G401 (cell line): ENCODE results near the gene GLDC. TPM values are rescaled to one million over a fixed set of nuclear protein-coding genes. Genes with fewer than 3 reads are reported as not detected.
"Not testable (repeated sequence)": the region's sequence is repeated elsewhere in the genome, so short reads cannot be mapped to it uniquely, and the experiment has no call there.

Source experiments
- DNase-seq: peaks from one replicate; pipeline ENCODE4 v3.0.0-alpha.2; 2015; ENCODE audit warnings: low spot score
- in situ Hi-C: cut with HindIII; loops from 2 replicates; pipeline ENCODE4 v1.10.0; 2016; ENCODE audit warnings: low sequenced_read_pairs, mixed read lengths
- total RNA-seq: library from RNA; depleted of rRNA; stranded (reverse); fragments of >200 nt; shearing (Covaris generic); gene quantifications from 2 replicates; pipeline ENCODE4 v1.2.3, GENCODE V29; 2014

Gene GLDC
- total RNA-seq, 1 experiment from 2014 or later = 16.6 TPM

GRCh38 chr9:6667633-6668280 is 22.2 kb upstream of the GLDC start:
- in situ Hi-C loops = no loop called here
- DNase-seq = peak; percentile 55

- in situ Hi-C loops = no loop called here
- DNase-seq = no peak
These were observed 21.6 kb upstream of the GLDC start for GRCh38 chr9:6667080-6667479.

GRCh38 chr9:6665628-6666027 is 20.1 kb upstream of the GLDC start:
- DNase-seq = no peak
- in situ Hi-C loops = no loop called here

- in situ Hi-C loops = no loop called here
- no peak for DNase-seq
These were observed 18.7 kb upstream of the GLDC start for GRCh38 chr9:6664204-6664680.

GRCh38 chr9:6660512-6660911 is 15.0 kb upstream of the GLDC start:
- DNase-seq = no peak
- in situ Hi-C loops = no loop called here

GRCh38 chr9:6658628-6659353 is 13.3 kb upstream of the GLDC start:
- no peak for DNase-seq
- in situ Hi-C loops = no loop called here

- no peak for DNase-seq
- in situ Hi-C loops = no loop called here
These were observed 11.2 kb upstream of the GLDC start for GRCh38 chr9:6656614-6657300.

- no peak for DNase-seq
These were observed 9.5 kb upstream of the GLDC start for GRCh38 chr9:6655036-6655435.

GRCh38 chr9:6646293-6646636 is 736 bp upstream of the GLDC start:
- in situ Hi-C loops = no loop called here

More at GRCh38 chr9:6655036-6655435, 9.5 kb upstream of the GLDC start:
- in situ Hi-C loops = no loop called here

GRCh38 chr9:6645105-6645354 is 499 bp downstream of the GLDC start:
- in situ Hi-C loops, DNase-seq: not testable (repeated sequence)

More at GRCh38 chr9:6646293-6646636, 736 bp upstream of the GLDC start:
- peak; percentile 4 for DNase-seq

- DNase-seq = peak; percentile 36
- in situ Hi-C loops = no loop called here
These were observed 1.0 kb downstream of the GLDC start for GRCh38 chr9:6644346-6645104.

GRCh38 chr9:6641961-6642360 is 3.6 kb downstream of the GLDC start:
- in situ Hi-C loops = no loop called here

GRCh38 chr9:6641561-6641960 is 4.0 kb downstream of the GLDC start:
- no peak for DNase-seq
- in situ Hi-C loops = no loop called here

More at GRCh38 chr9:6641961-6642360, 3.6 kb downstream of the GLDC start:
- no peak for DNase-seq

GRCh38 chr9:6641056-6641455 is 4.5 kb downstream of the GLDC start:
- no peak for DNase-seq
- in situ Hi-C loops = no loop called here

GRCh38 chr9:6640268-6641051 is 5.1 kb downstream of the GLDC start:
- in situ Hi-C loops = no loop called here
- no peak for DNase-seq

- no peak for DNase-seq
- in situ Hi-C loops = no loop called here
These were observed 5.9 kb downstream of the GLDC start for GRCh38 chr9:6639622-6640021.

- in situ Hi-C loops = no loop called here
- no peak for DNase-seq
These were observed 11.1 kb downstream of the GLDC start for GRCh38 chr9:6634444-6634843.

- in situ Hi-C loops = no loop called here
- no peak for DNase-seq
These were observed 12.2 kb downstream of the GLDC start for GRCh38 chr9:6633378-6633777.

- in situ Hi-C loops = no loop called here
- DNase-seq = no peak
These were observed 12.9 kb downstream of the GLDC start for GRCh38 chr9:6632516-6633183.
